Measurements from ENCODE around the gene RNF123.
"Not testable (repeated sequence)": the region's sequence is repeated elsewhere in the genome, so short reads cannot be mapped to it uniquely, and the experiment has no call there.

Gene RNF123

DNA sequence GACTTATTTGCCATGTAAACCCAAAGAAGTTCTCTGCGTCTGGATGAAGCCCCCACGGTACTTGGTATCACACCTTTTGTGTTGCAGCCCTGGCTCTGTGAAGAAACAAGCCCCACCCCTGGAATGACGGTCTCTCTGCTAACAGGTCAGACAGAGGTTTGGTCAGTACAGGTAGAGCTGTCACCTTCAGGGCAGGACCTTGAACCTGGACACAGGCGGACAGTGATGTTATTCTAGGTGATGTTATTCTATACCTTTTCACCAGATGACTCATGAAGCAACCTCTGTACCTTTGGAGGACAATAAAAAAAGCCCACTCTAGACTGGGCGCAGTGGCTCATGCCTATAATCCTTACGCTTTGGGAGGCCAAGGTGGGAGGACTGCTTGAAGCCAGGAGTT, 45.4 kb downstream of the RNF123 start:
- FAIRE-seq: no peak
- TF ChIP-seq, protein P1, sequence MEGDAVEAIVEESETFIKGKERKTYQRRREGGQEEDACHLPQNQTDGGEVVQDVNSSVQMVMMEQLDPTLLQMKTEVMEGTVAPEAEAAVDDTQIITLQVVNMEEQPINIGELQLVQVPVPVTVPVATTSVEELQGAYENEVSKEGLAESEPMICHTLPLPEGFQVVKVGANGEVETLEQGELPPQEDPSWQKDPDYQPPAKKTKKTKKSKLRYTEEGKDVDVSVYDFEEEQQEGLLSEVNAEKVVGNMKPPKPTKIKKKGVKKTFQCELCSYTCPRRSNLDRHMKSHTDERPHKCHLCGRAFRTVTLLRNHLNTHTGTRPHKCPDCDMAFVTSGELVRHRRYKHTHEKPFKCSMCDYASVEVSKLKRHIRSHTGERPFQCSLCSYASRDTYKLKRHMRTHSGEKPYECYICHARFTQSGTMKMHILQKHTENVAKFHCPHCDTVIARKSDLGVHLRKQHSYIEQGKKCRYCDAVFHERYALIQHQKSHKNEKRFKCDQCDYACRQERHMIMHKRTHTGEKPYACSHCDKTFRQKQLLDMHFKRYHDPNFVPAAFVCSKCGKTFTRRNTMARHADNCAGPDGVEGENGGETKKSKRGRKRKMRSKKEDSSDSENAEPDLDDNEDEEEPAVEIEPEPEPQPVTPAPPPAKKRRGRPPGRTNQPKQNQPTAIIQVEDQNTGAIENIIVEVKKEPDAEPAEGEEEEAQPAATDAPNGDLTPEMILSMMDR (IDR thresholded peaks at IDR 0.05; ENCODE audit: insufficient read depth, missing control alignments): no peak
- no peak for DNase-seq (ENCODE audit: insufficient read length, low spot score)

DNA sequence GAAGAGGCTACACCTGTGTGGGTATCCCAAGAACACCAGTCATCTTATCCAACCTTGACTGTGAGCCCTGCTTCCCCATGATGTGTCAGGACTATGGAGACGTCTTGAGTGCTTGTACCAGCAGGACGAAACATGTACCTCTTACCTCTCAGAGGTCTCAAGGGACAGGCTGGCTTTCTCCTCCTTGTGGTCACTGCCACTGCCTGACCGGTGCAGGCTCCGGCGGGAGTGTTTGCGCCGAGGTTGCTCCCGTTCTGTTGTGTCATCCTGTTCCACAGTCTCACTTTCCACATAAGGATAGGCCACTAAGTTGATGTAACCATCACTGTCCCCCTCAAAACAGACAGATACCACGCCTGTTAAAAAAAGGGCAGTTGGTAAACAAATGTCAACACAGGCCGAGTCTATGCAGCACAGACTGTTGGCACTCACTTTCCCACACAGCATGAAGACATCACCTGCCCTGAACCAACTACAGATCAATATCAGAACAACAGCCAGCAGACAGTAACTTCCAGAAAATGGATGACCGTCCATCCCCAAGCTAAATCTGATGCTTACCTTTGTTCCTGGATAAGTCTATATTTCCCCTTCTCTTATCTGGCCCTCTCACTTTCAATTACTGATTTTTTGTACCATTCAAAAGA, 48.8 kb downstream of the RNF123 start:
- TF ChIP-seq, protein P1 (IDR thresholded peaks at IDR 0.05; ENCODE audit: insufficient read depth, missing control alignments): no peak
- DNase-seq (ENCODE audit: insufficient read length, low spot score) (no peak), FAIRE-seq (no peak)

DNA sequence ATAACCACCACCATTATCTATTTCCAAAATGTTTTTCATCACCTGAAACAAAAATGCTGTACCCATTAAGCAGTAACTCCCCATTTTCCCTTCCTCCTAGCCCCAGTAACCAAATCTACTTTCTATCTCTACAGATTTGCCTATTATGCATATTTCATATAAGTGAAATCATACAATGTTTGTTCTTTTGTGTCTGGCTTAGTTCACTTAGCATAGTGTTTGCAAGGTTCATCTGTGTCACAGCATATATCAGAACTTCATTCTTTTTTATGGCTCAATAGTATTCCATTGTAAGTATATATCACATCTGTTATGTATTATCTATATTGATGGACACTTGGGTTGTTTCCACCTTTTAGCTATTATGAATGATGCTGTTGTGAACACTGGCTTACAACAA, 51.1 kb downstream of the RNF123 start:
- no peak for DNase-seq (ENCODE audit: insufficient read length, low spot score)
- FAIRE-seq: no peak
- TF ChIP-seq, protein P1 (IDR thresholded peaks at IDR 0.05; ENCODE audit: insufficient read depth, missing control alignments): no peak

DNA sequence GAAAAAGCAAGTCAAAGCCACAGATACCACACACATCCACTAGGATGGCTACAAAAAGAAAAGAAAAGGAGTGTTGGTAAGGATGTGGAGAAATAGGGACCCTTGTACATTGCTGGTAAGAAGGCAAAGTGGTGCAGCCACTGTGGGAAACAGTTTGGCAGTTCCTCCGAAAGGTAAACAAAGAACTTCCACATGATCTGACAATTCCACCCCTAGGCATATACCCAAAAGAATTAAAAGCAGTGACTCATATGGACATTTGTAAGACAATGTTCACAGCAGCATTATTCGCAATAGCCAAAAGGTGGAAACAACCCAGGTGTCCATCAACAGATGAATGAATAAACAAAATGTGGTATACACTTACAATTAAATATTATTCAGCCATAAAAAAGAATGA, 56.6 kb downstream of the RNF123 start:
- no peak for FAIRE-seq
- TF ChIP-seq, protein P1 (IDR thresholded peaks at IDR 0.05; ENCODE audit: insufficient read depth, missing control alignments): no peak
- no peak for DNase-seq (ENCODE audit: insufficient read length, low spot score)

DNA sequence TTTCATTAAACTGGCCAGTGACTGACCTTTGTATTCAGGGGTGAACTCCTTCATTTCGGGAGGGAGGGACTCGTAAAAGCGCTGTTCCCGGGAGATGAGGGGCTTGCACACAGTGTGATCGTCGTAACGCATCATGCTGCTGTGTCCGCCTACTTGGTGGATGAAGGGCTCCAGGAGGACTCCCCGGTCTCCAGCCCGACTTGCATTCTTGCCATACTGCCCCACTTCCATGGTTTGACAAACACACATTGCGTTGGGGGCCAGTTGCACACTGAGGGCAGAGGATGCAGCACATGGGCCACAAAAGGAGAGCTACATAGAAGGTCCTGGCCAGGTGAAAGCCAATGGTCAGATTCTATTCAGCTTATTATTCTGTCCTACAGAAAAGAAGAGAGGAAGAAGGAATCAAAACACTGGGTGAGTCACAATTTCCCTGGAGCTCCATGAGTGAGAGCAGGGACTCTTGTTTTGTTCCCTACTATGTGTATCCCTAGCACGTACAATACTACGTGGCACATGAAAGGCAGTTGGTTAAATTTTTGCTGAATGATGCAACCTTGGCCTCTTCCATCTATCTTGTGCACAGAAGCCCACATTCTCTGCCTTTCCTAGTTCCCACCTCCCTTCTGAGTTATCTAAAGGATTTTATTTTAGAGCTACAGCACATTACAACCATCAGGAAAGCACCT, 58.6 kb downstream of the RNF123 start:
- DNase-seq (ENCODE audit: insufficient read length, low spot score): no peak
- FAIRE-seq: no peak
- TF ChIP-seq, protein P1 (IDR thresholded peaks at IDR 0.05; ENCODE audit: insufficient read depth, missing control alignments): no peak

DNA sequence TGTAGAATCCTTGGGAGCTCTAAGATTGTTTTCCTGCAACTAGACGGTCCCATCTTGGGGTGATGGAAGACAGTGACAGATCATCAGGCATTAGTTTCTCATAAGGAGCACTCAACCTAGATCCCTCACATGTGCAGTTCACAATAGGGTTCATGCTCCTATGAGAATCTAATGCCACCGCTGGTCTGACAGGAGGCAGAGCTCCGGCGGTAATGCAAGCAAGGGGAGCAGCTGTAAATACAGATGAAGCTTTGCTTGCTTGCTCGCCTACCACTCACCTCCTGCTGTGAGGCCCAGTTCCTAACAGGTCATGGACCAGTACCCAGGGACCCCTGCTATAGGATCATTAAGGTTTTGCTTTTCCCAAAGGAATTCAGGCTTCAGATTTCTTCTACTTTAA, 59.5 kb downstream of the RNF123 start:
- FAIRE-seq; DNase-seq (ENCODE audit: insufficient read length, low spot score): not testable (repeated sequence)

DNA sequence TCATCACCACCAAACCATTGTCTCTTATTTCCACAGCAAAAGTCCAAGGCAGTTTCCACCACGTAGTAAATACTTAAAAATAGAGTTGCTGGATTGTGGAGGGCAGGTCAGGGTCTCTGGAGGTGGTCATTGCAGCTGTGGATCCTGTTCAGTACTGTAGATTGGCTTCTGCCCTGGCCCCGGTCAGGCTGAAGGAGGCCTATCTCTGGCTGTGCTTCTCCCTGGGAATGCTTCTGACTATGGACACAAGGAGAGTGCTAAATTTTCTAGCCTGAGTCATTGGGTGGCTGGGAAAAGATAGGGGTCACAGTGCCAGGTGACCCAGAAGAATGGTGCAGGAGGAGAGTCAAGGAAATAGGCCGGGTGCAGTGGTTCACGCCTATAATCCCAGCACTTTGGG, 60.7 kb downstream of the RNF123 start:
- DNase-seq (ENCODE audit: insufficient read length, low spot score): no peak
- no peak for FAIRE-seq
- TF ChIP-seq, protein P1 (IDR thresholded peaks at IDR 0.05; ENCODE audit: insufficient read depth, missing control alignments): no peak

Measured in D721Med (cell line).